Measurements from ENCODE around the gene LINGO4.

GRCh38 chr1:151831605-151832004, 26.4 kb upstream of the LINGO4 start, which contains the start of gene RORC:
- TF ChIP-seq POLR2A (IDR thresholded peaks at IDR 0.05; ENCODE audit: low read length): no peak
- TF ChIP-seq GATA1 (IDR thresholded peaks at IDR 0.05; ENCODE audit: low read depth, low read length): no peak

All from erythroblast (primary cell).